COR-L47 (cell line): ENCODE data around the gene GFRA1.

Experiments used
- DNase-seq: peaks from one replicate; lab custom pipeline; 2025; lab: John Stamatoyannopoulos, UW

GFRA1 gene

DNA sequence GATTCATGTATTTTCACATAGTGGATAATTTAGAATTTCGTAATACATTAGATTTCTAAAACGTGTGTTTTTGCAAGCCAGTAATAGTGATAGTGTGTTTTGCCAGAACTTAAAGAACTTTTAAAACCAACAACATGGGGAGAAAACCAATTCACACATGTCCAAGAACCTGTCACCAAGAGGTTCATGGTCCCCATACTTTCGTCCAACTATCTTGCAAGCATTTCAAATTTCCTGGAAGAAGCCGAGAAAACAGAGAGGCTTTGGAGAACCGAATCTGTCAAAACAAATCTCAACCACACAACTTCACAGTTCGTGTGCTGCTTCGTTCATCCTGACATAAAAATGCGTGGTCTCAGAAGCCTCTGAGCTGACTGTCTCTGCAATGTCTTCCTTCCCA is 31.9 kb downstream of the GFRA1 start:
- DNase-seq = no peak

GRCh38 chr10:116240157-116240950 is 32.7 kb downstream of the GFRA1 start:
- no peak for DNase-seq

- DNase-seq = no peak
Observed at GRCh38 chr10:116239229-116239628, 33.8 kb downstream of the GFRA1 start.

- no peak for DNase-seq
Observed at GRCh38 chr10:116237970-116238369, 35.0 kb downstream of the GFRA1 start.

DNA sequence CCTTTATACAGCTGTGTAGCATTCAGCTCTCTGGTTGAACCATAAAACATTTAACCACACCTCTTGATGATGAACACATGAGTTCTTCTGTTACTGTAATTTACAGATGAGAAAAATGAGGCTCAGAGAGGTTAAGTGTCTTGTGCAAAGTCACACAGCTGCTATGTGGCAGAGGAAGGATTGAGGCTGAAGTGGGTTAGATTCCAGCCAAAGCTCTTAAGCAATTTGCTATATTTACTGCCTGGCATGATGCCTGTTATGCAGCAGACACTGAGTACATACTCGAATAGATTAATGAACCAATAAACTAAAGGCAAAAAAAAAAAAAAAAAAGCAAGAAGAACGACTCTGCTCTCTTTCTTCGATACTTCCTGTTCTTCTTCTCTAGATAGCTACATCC is 35.7 kb downstream of the GFRA1 start:
- DNase-seq = no peak

DNA sequence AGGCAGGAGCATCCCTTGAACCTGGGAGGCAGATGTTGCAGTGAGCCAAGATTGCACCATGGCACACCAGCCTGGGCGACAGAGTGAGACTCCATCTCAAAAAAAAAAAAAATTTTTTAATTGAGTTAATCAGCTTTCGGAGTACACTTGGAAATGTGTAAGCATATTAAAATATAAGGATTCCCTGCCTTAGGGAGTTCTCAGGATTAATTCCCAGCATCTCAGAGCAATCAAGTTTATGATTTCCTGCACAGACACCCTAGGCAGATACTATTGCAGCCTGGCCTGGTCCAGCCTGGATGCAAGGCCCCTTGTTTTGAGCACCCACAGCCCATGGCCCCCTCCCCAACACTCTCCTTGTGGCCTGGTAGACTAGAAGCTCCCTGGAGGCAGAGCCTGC is 39.8 kb downstream of the GFRA1 start:
- no peak for DNase-seq

GRCh38 chr10:116232613-116233012 is 40.4 kb downstream of the GFRA1 start:
- DNase-seq = no peak

GRCh38 chr10:116226766-116227165 is 46.2 kb downstream of the GFRA1 start:
- DNase-seq = no peak

GRCh38 chr10:116226053-116226452 is 47.0 kb downstream of the GFRA1 start:
- no peak for DNase-seq

GRCh38 chr10:116223289-116223688 is 49.7 kb downstream of the GFRA1 start:
- no peak for DNase-seq

- DNase-seq = no peak
Observed at GRCh38 chr10:116221053-116221452, 52.0 kb downstream of the GFRA1 start.

DNA sequence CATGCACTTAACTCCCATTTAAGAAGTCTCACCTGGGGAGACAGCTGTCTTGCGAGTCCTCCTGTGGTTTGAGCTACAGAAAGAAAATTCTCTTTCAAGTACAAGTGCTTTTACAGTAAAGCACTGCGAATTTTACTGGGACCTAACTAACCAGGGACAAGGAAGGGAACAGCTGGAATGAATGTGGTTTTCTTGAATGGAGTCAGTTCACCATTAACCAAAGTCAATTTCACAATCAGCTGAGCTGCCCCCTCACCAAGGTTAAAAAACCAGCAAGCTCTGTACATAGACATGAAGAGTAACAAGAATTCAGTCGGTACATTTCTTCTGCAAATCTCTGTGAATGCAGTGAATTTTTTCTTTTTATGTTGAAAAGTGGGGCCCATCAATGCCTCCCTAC is 56.3 kb downstream of the GFRA1 start:
- DNase-seq = no peak

DNA sequence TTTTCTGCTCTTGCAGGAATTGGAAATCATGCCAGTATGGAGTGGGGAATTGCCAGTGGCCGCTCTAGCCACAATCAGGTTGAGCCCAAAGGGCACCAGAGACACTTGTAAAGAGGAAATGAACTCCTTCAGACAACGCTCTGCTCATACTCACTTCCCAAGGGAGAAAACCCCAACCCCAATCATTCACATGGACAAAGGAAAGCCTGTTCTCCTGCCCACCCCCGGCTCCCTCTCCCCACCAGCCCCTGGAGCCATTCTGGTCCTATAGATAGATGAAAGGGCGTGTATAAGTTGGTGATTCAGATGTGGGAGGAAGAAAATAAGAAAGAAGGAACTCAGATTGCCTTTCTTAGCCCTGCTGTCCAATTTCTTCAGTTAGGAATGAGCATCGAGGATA is 57.4 kb downstream of the GFRA1 start:
- DNase-seq = no peak

DNA sequence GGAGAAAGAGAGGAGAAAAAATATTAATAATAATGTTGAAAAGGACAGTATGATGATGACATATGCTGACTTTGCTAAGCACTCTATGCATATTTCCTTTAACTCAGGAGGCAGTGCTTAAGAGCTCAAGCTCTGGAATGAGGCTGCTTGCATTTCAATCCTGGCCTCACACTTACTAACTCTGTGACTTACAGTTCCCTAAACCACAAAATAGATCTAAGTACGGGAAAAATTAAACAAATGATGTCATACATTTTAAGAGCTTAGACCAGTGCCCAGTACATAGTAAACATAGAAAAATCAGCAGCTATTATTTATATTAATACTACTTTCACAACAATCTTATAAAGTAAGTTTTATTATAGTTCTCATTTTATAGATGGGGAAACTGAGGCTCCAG is 61.3 kb downstream of the GFRA1 start:
- DNase-seq = no peak

DNA sequence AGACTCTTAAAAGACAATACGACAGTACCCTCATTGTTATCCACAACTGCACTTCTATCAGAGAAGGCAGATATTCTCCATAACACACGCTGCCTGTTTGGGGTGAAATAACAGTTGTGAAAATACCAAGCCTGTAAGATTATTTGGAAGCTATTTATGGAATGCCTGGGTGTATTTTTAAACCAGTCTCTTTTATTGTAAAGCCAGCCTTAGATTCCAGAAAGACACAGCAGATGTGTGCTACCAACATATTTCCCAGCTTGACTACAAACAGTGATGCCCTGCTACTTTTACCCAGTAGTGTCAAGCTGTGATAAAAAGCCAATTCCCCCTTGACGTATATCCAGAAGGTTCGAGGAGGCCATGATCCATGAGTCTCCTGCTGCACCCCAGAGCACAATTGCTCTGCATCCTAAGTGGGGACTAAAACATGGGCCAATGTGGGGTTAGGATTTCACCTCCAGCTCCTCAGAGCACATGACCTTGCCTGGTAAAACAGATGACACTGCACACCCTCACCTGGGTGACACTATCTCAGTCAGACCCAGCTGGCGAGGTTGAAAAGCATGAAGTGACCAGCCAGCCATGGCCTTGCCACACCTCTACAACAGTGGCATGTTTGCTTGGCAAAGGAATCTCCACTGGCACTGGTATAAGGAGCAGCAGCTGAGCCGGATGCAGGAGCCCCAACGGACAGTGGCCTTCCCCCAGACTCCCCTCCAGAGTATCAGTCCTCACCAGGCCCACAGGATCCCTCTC is 62.2 kb downstream of the GFRA1 start:
- DNase-seq = no peak

DNA sequence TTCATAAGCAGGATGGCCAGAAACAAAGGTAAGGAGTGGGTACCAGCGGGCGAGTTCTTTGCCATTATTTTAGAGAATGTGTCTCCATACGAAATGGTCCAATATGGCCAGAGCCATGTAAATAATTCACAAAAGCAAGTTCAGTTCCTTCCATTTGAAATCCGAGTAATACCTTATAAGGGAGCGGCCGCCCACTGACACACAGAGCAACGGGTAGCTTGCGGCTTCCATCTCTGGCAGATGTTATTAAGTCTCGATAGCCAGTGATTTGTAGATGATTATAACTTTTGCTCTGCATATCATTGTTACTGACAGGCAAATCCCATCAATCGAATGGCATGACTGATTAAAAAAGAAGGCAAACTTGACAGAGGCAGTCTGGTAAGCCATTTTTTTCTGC is 63.2 kb downstream of the GFRA1 start:
- DNase-seq = no peak

DNA sequence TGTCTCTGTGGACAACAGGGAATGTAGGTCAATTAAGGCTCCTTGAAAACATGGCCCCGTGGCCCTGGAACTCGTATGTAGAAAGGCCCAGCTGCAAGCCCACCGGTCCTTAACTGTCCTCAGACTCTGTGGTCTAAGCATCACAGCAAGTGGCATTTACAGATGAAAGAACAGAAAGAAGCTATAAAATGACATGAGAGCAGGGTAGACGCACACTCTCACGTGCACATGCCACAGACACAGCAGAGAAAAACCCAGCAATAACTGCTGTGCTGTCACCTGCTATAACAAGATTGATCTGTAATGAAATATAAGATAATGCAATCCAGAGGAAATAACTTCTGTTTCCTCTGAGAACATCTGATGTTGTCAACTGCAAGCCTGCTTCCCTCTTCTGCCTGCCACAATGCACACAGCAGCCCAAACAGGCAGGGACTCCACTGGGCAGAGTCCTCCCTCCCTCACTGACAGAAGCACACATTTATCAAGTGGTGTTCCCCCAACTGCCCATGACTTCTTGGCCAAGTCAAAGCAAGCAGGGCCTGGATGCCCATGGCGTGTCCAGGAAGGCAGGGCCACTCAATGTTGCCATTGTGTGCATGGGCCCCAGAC is 63.9 kb downstream of the GFRA1 start:
- DNase-seq = no peak

DNA sequence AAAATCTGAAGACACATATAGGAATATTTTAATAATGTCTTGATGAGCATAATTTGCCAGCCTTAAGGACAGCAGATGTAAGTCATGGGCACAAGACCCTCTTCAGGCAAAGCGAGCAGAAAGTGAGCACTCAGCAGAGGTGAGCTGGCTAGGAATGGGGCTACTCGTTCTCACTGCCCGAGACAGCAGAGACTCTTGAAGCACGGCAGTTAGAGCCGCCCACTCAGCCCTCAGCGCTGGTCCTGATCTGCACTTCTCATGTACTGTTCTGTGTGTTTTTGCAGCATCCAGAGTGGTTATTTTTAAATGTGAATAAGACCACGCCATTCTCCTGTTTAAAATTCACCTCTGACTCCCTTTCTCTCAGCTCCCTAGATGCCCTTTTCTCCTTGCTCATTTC is 65.3 kb downstream of the GFRA1 start:
- no peak for DNase-seq

DNA sequence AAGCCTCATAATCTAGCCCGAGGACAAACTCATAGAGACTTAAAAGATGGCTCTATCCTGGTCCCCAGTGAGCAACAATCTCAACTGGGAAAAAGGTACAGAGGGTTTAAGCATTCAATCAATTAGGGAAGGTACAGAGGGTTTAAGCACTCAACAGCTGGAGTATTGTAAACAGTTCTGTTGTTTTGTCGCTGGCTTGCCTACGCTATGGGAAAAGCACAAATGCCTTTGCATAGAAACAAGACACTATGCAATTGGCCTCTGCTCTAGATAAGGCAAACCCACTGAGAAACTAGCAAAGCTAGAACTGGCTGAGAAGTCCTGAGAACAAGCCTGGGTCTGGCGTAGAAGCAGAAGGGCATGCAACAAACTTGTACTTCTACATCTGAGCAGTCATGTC is 69.3 kb downstream of the GFRA1 start:
- no peak for DNase-seq

- DNase-seq = no peak
Observed at GRCh38 chr10:116201670-116202430, 71.2 kb downstream of the GFRA1 start.

GRCh38 chr10:116201011-116201410 is 72.0 kb downstream of the GFRA1 start:
- no peak for DNase-seq

- DNase-seq = no peak
Observed at GRCh38 chr10:116198676-116199035, 74.3 kb downstream of the GFRA1 start.
